Heart left ventricle (tissue), 16 donors: ENCODE measurements around the gene OIP5. TPM values are rescaled to one million over a fixed set of nuclear protein-coding genes. Genes with fewer than 3 reads are reported as not detected.

Experiments used
- ATAC-seq, 4 donors: fragments of 200-7000 bp; cut with Tn5 transposase; one replicate each; pipeline ENCODE4 v1.9.1; 2020 to 2022; ENCODE audit warnings: moderate library complexity in 4 of 4, mild to moderate bottlenecking in 3 of 4, moderate number of reproducible peaks in 1 of 4
- DNase-seq, 5 donors: peaks; one replicate each; pipeline ENCODE4 v3.0.0-alpha.2; 2020
- H3K27ac ChIP-seq, 12 donors: fragments of 200-600 bp; sonication (generic) in 4 of 12; one replicate each; pipeline versions ENCODE4 v1.5.0 to v1.8.0; 2016 to 2022; ENCODE audit warnings: mild to moderate bottlenecking in 2 of 12
- H3K27me3 ChIP-seq, 9 donors: fragments of 200-600 bp; sonication (generic) in 2 of 9; one replicate each; pipeline versions ENCODE4 v1.5.1 to v1.8.0; 2016 to 2022; ENCODE audit warnings: mild to moderate bottlenecking in 3 of 9
- H3K36me3 ChIP-seq, 9 donors: fragments of 200-600 bp; sonication (generic) in 2 of 9; one replicate each; pipeline versions ENCODE4 v1.5.0 to v1.8.0; 2018 to 2022; ENCODE audit warnings: mild to moderate bottlenecking in 2 of 9
- H3K4me1 ChIP-seq, 12 donors: fragments of 200-600 bp; sonication (generic) in 4 of 12; one replicate each; pipeline versions ENCODE4 v1.5.0 to v1.8.0; 2016 to 2022; ENCODE audit warnings: mild to moderate bottlenecking in 3 of 12
- H3K4me3 ChIP-seq, 12 donors: fragments of 200-600 bp; sonication (generic) in 4 of 12; one replicate each; pipeline versions ENCODE4 v1.5.0 to v1.8.0; 2017 to 2022; ENCODE audit warnings: mild to moderate bottlenecking in 9 of 12, moderate library complexity in 4 of 12
- H3K9me3 ChIP-seq, 12 donors: fragments of 200-600 bp; sonication (generic) in 4 of 12; one replicate each; pipeline versions ENCODE4 v1.5.0 to v1.8.0; 2016 to 2022; ENCODE audit warnings: mild to moderate bottlenecking in 1 of 12
- POLR2A ChIP-seq, 2 donors: fragments of 450-650 bp; IDR thresholded peaks; one replicate each; pipeline ENCODE4 v1.6.1; 2017; ENCODE audit warnings: antibody characterized with exemption in 2 of 2, mild to moderate bottlenecking in 2 of 2, moderate library complexity in 2 of 2
- WGBS, 4 donors: extraction: QIAGEN DNeasy Blood & Tissue Kit in 2 of 4; methylation state at CpG; one replicate each; pipeline versions ENCODE4 v1.1.5 to v1.1.7; 2013 to 2018; 5-methylcytosine and 5-hydroxymethylcytosine counted together
- intact Hi-C, 10 donors: fragments of 100-400 bp; cut with DNase I; formaldehyde crosslinking; loops; one replicate each; pipeline versions ENCODE4 v1.11.1 to v1.14.2; 2022
- polyA plus RNA-seq, 2 donors: library from polyadenylated mRNA; stranded (reverse); fragments of 200-250 nt; gene quantifications; one replicate each; pipeline ENCODE4 v1.2.3, GENCODE V29; 2013
- total RNA-seq, 9 donors: library from RNA; depleted of rRNA in 2 of 9; stranded (reverse); fragments of >200 nt in 2 of 9; fragmentation: NEBNext Ultra II Directional in 3 of 9; extraction: Animal tissue kit (Norgen Biotek cat#: 25700) in 3 of 9; gene quantifications; one replicate each; pipeline versions ENCODE4 v1.1.0 to v1.2.4, GENCODE V29; 2016 to 2023
- TF ChIP-seq, protein P1 (sequence below), 12 donors: fragments of 200-600 bp; sonication (generic) in 4 of 12; IDR thresholded peaks; one replicate each; pipeline versions ENCODE4 v1.5.0 to v1.8.0; 2018 to 2022; ENCODE audit warnings: antibody characterized with exemption in 12 of 12, mild to moderate bottlenecking in 5 of 12
- donor health status: ischemic (EF 13 %, LVEDD 7.1; RV severe dilation, severe dysfunction).
- donor health status: healthy with polysubstance abuse.
- donor health status: DM: no; HTN: yes; CAD: no.
- donor health status: DM: no; HTN: no; CAD: no.
- donor health status: ischemic (EF 25% LVEDD 6.9; RV normal size, moderate dysfunction).
- donor health status: ischemic (EF 25% LVEDD 5.7; RV mildly dilated, moderate dysfunction).
- donor health status: healthy.
- donor health status: DM: yes; HTN: yes; CAD: no.
- donor health status: ischemic (EF 35%, LVEDD 5.7; RV mildly dilated, moderate dysfunction).
- donor health status: nonischemic (EF 11% LVEDD 7.7; RV severe dilation, severe dysfunction).
- donor health status: DM: yes; HTN: yes; CAD: no.
- donor health status: PGD.
- donor health status: ischemic (EF 29% LVEDD 5.4; RV normal size, mild dysfunction).
- donor health status: nonischemic (EF 23%, LVEDD 6.1; RV moderate dilation, normal function).

Gene OIP5
- total and polyA plus RNA-seq, 11 donors, result 0.19 to 1.3 (median 0.68) TPM; not detected in 2

DNA sequence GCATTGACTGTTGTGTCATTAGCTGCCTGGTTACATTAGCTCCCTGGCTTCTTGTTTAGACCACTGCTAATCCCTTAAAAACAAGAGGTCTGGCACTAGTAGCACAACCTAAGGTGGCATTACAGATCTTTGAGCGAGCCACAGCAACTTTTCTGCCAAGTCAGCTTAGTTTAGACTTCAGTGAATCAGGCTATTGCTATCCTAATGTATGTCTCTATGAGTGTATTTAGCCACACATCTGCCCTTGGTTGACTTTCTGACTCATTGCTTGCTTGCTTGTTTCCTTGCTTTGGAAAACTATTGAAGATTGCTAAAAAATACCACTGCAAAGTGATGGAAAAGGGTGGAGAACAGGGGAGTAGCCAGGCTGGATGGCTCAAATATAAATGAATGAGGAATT is 51.2 kb downstream of the OIP5 start:
- WGBS, 4 donors, result 71 to 98% (median 94%) methylated on average over 1 of the region's 1 CpG
- Histone ChIP-seq H3K4me1 (peaks cover 0 to 23% (median 15%) of the 10 kb centered on the region in 12 donors), H3K36me3 (peaks cover 0 to 51% (median 40%) of the 10 kb centered on the region in 9 donors), H3K27ac (no peak overlapping the region), H3K27me3 (no peaks in the 10 kb centered on the region), H3K9me3 (no peaks in the 10 kb centered on the region), H3K4me3 (no peak overlapping the region)
- no peak for DNase-seq
- ATAC-seq, result no peak
- intact Hi-C loops, result loop anchor here in 7 of 10 donors (5.0 to 10.0 kb wide), 4 partner anchors 46 to 1236 kb away; partner anchors contain the start of genes CHP1 (in 6 of the 7), EXD1 (in 6 of the 7), NUSAP1 (in 1 of the 7) and OIP5 (in 1 of the 7)
- TF ChIP-seq, protein P1, sequence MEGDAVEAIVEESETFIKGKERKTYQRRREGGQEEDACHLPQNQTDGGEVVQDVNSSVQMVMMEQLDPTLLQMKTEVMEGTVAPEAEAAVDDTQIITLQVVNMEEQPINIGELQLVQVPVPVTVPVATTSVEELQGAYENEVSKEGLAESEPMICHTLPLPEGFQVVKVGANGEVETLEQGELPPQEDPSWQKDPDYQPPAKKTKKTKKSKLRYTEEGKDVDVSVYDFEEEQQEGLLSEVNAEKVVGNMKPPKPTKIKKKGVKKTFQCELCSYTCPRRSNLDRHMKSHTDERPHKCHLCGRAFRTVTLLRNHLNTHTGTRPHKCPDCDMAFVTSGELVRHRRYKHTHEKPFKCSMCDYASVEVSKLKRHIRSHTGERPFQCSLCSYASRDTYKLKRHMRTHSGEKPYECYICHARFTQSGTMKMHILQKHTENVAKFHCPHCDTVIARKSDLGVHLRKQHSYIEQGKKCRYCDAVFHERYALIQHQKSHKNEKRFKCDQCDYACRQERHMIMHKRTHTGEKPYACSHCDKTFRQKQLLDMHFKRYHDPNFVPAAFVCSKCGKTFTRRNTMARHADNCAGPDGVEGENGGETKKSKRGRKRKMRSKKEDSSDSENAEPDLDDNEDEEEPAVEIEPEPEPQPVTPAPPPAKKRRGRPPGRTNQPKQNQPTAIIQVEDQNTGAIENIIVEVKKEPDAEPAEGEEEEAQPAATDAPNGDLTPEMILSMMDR (IDR thresholded peaks at IDR 0.05), result no peak
- no peak for TF ChIP-seq POLR2A (IDR thresholded peaks at IDR 0.05)

DNA sequence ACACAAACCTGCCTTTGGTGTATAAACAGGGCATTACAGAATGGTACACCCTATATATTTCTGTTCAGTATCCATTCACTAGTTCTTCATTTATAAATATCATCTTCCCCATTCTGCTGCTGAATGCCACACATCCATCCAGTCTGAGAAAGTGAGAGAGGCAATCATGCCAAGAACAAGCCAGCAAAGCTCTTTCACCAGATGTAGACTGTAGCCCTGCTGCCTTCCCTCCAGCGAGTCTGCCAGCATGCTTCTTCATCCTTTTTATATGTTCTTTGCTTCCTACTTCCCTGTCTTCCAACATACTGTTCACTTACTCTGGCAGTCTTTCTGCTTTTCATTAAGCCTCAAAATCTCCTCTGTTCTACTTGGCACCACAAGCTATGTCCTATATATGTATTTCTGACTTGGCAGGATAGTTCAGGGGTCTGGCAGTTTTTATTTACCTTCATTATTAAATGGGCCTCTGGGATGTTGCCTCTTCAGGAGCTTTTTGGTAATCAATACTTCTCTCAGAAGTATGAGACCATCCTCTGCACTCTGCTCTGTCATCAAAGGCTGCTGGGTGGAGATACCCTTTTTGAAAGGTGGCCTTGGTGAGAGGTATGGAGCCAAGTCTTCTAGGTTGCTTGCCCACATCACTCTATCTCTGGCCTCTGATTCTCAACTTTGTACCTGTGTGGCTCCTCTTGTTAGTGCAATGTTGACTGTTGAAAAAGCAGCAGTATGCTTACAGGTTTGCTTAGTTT is 52.7 kb downstream of the OIP5 start:
- Histone ChIP-seq H3K4me3 (no peak overlapping the region), H3K27me3 (no peaks in the 10 kb centered on the region), H3K4me1 (peaks cover 0 to 8% (median 4%) of the 10 kb centered on the region in 12 donors), H3K36me3 (peaks cover 0 to 53% (median 43%) of the 10 kb centered on the region in 9 donors), H3K9me3 (no peaks in the 10 kb centered on the region), H3K27ac (no peak overlapping the region)
- intact Hi-C loops, result loop anchor here in 7 of 10 donors (5.0 to 10.0 kb wide), 4 partner anchors 45 to 1235 kb away; partner anchors contain the start of genes CHP1 (in 6 of the 7), EXD1 (in 6 of the 7), NUSAP1 (in 1 of the 7) and OIP5 (in 1 of the 7)
- ATAC-seq (no peak), DNase-seq (no peak)
- TF ChIP-seq, protein P1 (IDR thresholded peaks at IDR 0.05), result no peak
- 86 to 94% (median 92%) methylated on average over 1 of the region's 1 CpG for WGBS, 4 donors

DNA sequence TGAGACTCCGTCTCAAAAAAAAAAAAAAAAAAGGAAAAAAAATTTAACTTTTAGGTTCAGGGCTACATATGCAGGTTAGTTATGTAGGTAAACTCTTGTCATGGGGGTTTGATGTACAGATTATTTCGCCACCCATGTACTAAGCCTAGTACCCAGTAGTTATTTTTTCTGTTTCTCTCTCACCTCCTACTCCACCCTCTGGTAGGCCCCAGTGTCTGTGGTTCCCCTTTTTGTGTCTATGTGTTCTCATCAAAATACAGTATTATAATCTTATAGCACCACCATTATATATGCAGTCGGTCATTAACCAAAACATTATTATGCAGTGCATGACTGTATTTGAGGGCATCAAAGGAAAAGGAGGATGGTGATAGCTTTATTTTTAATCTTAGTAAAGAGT is 54.1 kb downstream of the OIP5 start:
- DNase-seq, result no peak
- Histone ChIP-seq H3K4me1 (peaks cover 0 to 5% (median 3%) of the 10 kb centered on the region in 12 donors), H3K9me3 (no peaks in the 10 kb centered on the region), H3K36me3 (peaks cover 0 to 67% (median 56%) of the 10 kb centered on the region in 9 donors), H3K27ac (no peak overlapping the region), H3K27me3 (no peaks in the 10 kb centered on the region), H3K4me3 (no peak overlapping the region)
- TF ChIP-seq POLR2A (IDR thresholded peaks at IDR 0.05), result no peak
- TF ChIP-seq, protein P1 (IDR thresholded peaks at IDR 0.05), result no peak
- intact Hi-C loops, result no loop called here
- ATAC-seq, result no peak
- WGBS, 4 donors, result 86 to 96% (median 92%) methylated on average over 3 of the region's 3 CpGs

DNA sequence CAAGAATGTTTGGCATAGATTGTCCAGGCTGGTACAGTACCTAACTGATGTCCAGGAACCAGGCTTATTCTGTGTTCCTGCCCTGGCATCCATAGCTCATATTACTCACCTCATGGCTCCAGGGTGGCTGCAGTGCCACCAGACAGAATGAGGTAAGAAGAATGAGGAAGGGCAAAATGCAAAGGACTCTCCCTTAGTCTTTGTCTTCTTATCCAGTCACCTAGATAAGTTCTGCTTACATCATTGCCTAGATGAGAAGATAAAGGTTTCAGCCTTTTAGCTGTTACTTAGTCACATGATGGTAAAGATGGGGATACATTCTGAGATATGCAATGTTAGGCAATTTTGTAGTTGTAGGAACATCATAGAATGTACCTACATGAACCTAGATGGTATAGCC is 55.6 kb downstream of the OIP5 start:
- H3K4me1 ChIP-seq, result no peaks in the 10 kb centered on the region
- DNase-seq (no peak), ATAC-seq (no peak)
- no peaks in the 10 kb centered on the region for H3K27me3 ChIP-seq
- H3K27ac ChIP-seq, result no peak overlapping the region
- peaks cover 0 to 82% (median 71%) of the 10 kb centered on the region in 9 donors for H3K36me3 ChIP-seq
- no peak overlapping the region for H3K4me3 ChIP-seq
- intact Hi-C loops, result no loop called here
- TF ChIP-seq POLR2A (IDR thresholded peaks at IDR 0.05), result no peak
- TF ChIP-seq, protein P1 (IDR thresholded peaks at IDR 0.05), result no peak
- H3K9me3 ChIP-seq, result no peaks in the 10 kb centered on the region
